Subcutaneous adipose tissue (tissue), 4 donors: ENCODE results near the gene COQ4. TPM values are rescaled to one million over a fixed set of nuclear protein-coding genes. Genes with fewer than 3 reads are reported as not detected.

Source experiments
- CTCF ChIP-seq: fragments of 450-650 bp; IDR thresholded peaks from one replicate; pipeline ENCODE4 v1.5.1; 2016; ENCODE audit warnings: low read depth, mild to moderate bottlenecking, control low read depth, antibody characterized with exemption, moderate library complexity
- total RNA-seq, 4 donors: library from RNA; depleted of rRNA; stranded (reverse); fragments of >200 nt; gene quantifications; one replicate each; pipeline ENCODE4 v1.1.0, GENCODE V29; 2016

The COQ4 gene
- total RNA-seq, 4 donors from 2014 or later, result 20.1 to 51.1 (median 23.2) TPM

GRCh38 chr9:128323791-128324190 is 1.2 kb downstream of the COQ4 start:
- no peak for TF ChIP-seq CTCF

- no peak for TF ChIP-seq CTCF
Observed at GRCh38 chr9:128324401-128324800, 1.8 kb downstream of the COQ4 start.

- TF ChIP-seq CTCF, result no peak
Observed at GRCh38 chr9:128325629-128326028, 3.0 kb downstream of the COQ4 start.

- TF ChIP-seq CTCF, result no peak
Observed at GRCh38 chr9:128333451-128333869, 10.8 kb downstream of the COQ4 start.

- no peak for TF ChIP-seq CTCF
Observed at GRCh38 chr9:128335161-128335560, 12.5 kb downstream of the COQ4 start.

- no peak for TF ChIP-seq CTCF
Observed at GRCh38 chr9:128335914-128336313, 13.3 kb downstream of the COQ4 start.

GRCh38 chr9:128337936-128338335 is 15.3 kb downstream of the COQ4 start:
- TF ChIP-seq CTCF, result no peak
